WERI-Rb-1 (cell line): Measurements from ENCODE around the gene SPEM3.
"Not testable (repeated sequence)": the region's sequence is repeated elsewhere in the genome, so short reads cannot be mapped to it uniquely, and the experiment has no call there.

Experiments
- DNase-seq: peaks from one replicate; pipeline ENCODE4 v3.0.0-alpha.2; 2020
- H3K27ac ChIP-seq: fragments of 250-450 bp; sonication (Bioruptor Pico); 2 replicates; pipeline ENCODE4 v1.5.1; 2020; ENCODE audit warnings: mild to moderate bottlenecking, moderate library complexity
- H3K27me3 ChIP-seq: fragments of 250-450 bp; sonication (Bioruptor Pico); 2 replicates; pipeline ENCODE4 v1.5.1; 2021; ENCODE audit warnings: mild to moderate bottlenecking, low read depth, moderate library complexity; ENCODE audit not compliant: insufficient read depth, severe bottlenecking
- H3K36me3 ChIP-seq: fragments of 250-450 bp; sonication (Bioruptor Pico); 2 replicates; pipeline ENCODE4 v1.5.1; 2020; ENCODE audit warnings: mild to moderate bottlenecking, moderate library complexity
- H3K4me3 ChIP-seq: 2 replicates; pipeline ENCODE4 v1.5.1; 2011; ENCODE audit warnings: low read depth, mild to moderate bottlenecking, control low read depth, low read length
- H3K9me3 ChIP-seq: fragments of 250-450 bp; sonication (Bioruptor Pico); 2 replicates; pipeline ENCODE4 v1.5.1; 2021; ENCODE audit warnings: mild to moderate bottlenecking, moderate library complexity; ENCODE audit not compliant: severe bottlenecking
- CTCF ChIP-seq: IDR thresholded peaks from 2 replicates; pipeline ENCODE4 v1.5.1; 2011; ENCODE audit warnings: low read depth, mild to moderate bottlenecking, control low read depth, inconsistent platforms, low read length

Gene SPEM3

GRCh38 chr17:7471729-7472128, 43.1 kb downstream of the SPEM3 start:
- no peaks in the 10 kb centered on the region for H3K9me3 ChIP-seq
- TF ChIP-seq CTCF, result no peak
- no peak for DNase-seq
- H3K27me3 ChIP-seq, result no peaks in the 10 kb centered on the region
- peaks cover 2% of the 10 kb centered on the region for H3K36me3 ChIP-seq
- no peak overlapping the region for H3K4me3 ChIP-seq
- H3K27ac ChIP-seq, result no peak overlapping the region

GRCh38 chr17:7474767-7475166, 46.1 kb downstream of the SPEM3 start:
- not testable (repeated sequence) for H3K36me3 ChIP-seq, H3K9me3 ChIP-seq, H3K27me3 ChIP-seq, H3K27ac ChIP-seq, DNase-seq, H3K4me3 ChIP-seq

DNA sequence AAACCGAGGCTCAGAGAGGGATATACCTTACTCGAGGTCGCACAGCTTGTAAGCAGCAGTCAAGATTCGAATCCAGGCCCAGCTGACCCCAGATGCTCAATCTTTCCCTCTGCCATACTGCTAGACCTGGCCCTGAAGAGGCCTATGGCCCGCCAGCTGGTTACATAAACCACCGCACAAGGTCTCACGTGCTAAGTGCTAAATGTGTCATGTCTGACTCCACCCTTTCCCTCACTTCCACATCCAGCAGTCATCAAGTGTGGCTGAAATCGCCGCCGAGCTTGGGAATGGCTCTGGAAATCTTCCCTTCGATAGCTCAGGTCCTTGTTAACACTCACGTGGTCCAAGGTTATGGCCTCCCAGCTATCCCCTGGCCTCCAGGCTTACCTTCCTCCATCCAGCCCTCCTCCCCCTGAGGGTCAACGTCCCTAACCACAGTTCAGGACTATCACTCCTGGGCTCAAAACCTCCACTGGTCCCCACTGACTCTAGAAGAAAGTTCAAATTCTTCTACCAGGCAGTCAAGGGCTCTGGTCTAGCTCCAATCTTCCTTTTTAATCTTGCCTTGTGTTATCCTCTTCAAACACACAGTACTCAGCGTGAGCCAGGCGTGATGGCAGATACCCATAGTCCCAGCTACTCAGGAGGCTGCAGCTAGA, 47.2 kb downstream of the SPEM3 start:
- no peaks in the 10 kb centered on the region for H3K36me3 ChIP-seq
- H3K9me3 ChIP-seq, result no peaks in the 10 kb centered on the region
- H3K27ac ChIP-seq, result no peak overlapping the region
- no peak for DNase-seq
- H3K4me3 ChIP-seq, result no peak overlapping the region
- no peak for TF ChIP-seq CTCF
- H3K27me3 ChIP-seq, result no peaks in the 10 kb centered on the region

- no peak for DNase-seq
- Histone ChIP-seq H3K9me3 (no peaks in the 10 kb centered on the region), H3K36me3 (no peaks in the 10 kb centered on the region), H3K27me3 (no peaks in the 10 kb centered on the region), H3K27ac (no peak overlapping the region), H3K4me3 (no peak overlapping the region)
- no peak for TF ChIP-seq CTCF
These were observed 47.8 kb downstream of the SPEM3 start for GRCh38 chr17:7476494-7476893.

DNA sequence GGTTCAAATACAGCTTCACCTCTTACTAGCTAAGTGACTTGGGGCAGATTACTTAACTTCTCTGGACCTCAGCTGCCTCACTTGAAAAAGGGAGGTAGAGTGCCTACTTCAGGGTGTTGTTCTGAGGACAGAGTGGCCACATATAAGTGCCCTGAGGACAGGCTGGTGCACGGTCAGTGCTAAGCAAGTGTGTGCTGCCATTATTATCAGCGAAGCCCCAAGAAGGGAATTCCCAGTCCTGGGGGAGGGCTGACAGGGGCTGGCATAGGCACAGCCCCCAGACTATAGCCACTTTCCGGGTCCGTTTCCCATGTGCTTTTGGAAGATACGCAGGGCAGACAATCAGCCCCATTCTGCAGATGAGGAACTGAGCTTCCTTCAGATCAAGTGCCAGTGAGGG, 48.3 kb downstream of the SPEM3 start:
- no peak overlapping the region for H3K4me3 ChIP-seq
- H3K36me3 ChIP-seq, result no peaks in the 10 kb centered on the region
- no peaks in the 10 kb centered on the region for H3K9me3 ChIP-seq
- no peak for TF ChIP-seq CTCF
- H3K27ac ChIP-seq, result peak overlapping the region; percentile 97; the same call in 1 of the 2 replicates
- DNase-seq, result no peak
- H3K27me3 ChIP-seq, result no peaks in the 10 kb centered on the region

DNA sequence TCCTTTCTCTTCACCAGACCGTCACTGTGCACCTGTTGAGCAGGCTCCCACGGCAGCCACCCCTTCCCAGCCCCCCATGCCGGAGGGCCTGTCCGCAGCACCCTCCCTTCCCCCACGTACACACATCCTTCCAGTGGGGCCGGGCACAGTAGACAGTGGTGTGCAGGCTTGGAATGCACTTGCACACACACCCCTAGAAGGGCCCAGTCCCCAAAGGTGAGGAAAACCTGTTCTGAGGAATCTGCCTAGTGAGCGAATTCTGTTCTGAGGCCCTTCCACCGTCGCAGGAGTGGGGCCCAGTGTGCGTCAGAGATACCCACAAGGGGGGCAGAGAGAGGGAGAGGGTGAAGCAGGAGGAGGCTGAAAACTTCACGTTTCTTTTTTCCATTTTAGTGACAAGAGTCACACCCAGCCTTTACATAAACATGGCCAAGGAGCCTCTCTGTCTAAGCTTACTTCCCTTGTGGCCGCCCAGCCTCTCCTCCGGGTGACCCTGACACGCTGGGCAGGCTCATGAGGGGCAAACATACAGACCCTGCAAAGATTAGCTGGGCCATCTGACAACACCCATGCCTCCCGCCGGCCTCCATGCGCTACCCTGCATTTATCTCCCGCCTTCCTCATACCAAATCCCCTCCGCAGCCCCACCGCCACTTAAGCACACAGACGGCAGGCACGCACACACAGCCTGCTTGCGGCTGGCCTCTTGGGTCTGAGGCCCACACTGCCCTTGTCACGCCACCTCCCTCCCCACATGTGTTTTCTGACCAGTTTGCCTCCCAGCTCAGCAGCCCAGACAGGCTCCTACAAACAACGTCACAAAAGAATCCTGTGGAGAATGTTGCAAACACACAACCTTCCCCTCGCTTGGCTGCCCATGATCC, 49.0 kb downstream of the SPEM3 start:
- H3K4me3 ChIP-seq, result peak overlapping the region; percentile 68
- no peaks in the 10 kb centered on the region for H3K27me3 ChIP-seq
- DNase-seq, result peak; percentile 80
- no peaks in the 10 kb centered on the region for H3K36me3 ChIP-seq
- TF ChIP-seq CTCF, result no peak
- H3K9me3 ChIP-seq, result no peaks in the 10 kb centered on the region
- peak overlapping the region; percentile 97 for H3K27ac ChIP-seq
